Body of pancreas (tissue), 4 donors: ENCODE results near the gene ERLIN1. TPM values are rescaled to one million over a fixed set of nuclear protein-coding genes. Genes with fewer than 3 reads are reported as not detected.

ENCODE experiments used
- ATAC-seq: fragments of 150-250 bp; one replicate; pipeline ENCODE4 v1.9.1; 2016
- DNase-seq, 4 donors: peaks; one replicate each; pipeline ENCODE4 v3.0.0-alpha.2; 2019
- H3K27ac ChIP-seq, 4 donors: fragments of 200-600 bp; sonication (generic); 1 replicate in 3 of 4; 2 replicates in 1 of 4; pipeline versions ENCODE4 v1.5.1 to v1.6.1; 2016 to 2019; ENCODE audit warnings: mild to moderate bottlenecking in 1 of 4, mixed read lengths in 1 of 4, moderate library complexity in 1 of 4
- H3K27me3 ChIP-seq, 2 donors: fragments of 200-600 bp; sonication (generic); one replicate each; pipeline ENCODE4 v1.6.0; 2016; ENCODE audit warnings: mild to moderate bottlenecking in 1 of 2
- H3K36me3 ChIP-seq, 2 donors: fragments of 200-600 bp; sonication (generic); replicated peaks in 1 of 2; 2 replicates each; pipeline ENCODE4 v1.5.1; 2016; ENCODE audit warnings: low read depth in 2 of 2; ENCODE audit not compliant: insufficient read depth in 1 of 2
- H3K4me1 ChIP-seq: fragments of 200-600 bp; sonication (generic); one replicate; pipeline ENCODE4 v1.6.0; 2016
- H3K4me3 ChIP-seq, 2 donors: fragments of 200-600 bp; sonication (generic); 1 replicate in 1 of 2; 2 replicates in 1 of 2; pipeline ENCODE4 v1.5.1; 2016 to 2019
- H3K9me3 ChIP-seq, 3 donors: fragments of 200-600 bp; sonication (generic); 1 replicate in 2 of 3; 2 replicates in 1 of 3; pipeline ENCODE4 v1.5.1; 2016
- POLR2A ChIP-seq, 3 donors: fragments of 450-650 bp; IDR thresholded peaks; one replicate each; pipeline ENCODE4 v1.6.1; 2016; ENCODE audit warnings: antibody characterized with exemption in 3 of 3, mild to moderate bottlenecking in 2 of 3
- WGBS, 2 donors: methylation state at CpG; one replicate each; pipeline ENCODE4 v1.1.5; 2017; 5-methylcytosine and 5-hydroxymethylcytosine counted together
- intact Hi-C: fragments of 100-400 bp; cut with DNase I; formaldehyde crosslinking; loops from one replicate; pipeline ENCODE4 v1.15.1; 2023
- total RNA-seq, 2 donors: library from RNA; depleted of rRNA; stranded (reverse); fragments of >200 nt; gene quantifications; one replicate each; pipeline ENCODE4 v1.1.0, GENCODE V29; 2016
- TF ChIP-seq, protein P1 (sequence below), 7 experiments: fragments of 450-650 bp in 4 of 7; fragments of 200-600 bp in 3 of 7; sonication (generic) in 3 of 7; IDR thresholded peaks; one replicate each; pipeline ENCODE4 v1.5.1; 2016 to 2019; ENCODE audit warnings: antibody characterized with exemption in 7 of 7

Gene ERLIN1
- total RNA-seq, 2 donors from 2014 or later: 3.6 to 14.3 TPM

DNA sequence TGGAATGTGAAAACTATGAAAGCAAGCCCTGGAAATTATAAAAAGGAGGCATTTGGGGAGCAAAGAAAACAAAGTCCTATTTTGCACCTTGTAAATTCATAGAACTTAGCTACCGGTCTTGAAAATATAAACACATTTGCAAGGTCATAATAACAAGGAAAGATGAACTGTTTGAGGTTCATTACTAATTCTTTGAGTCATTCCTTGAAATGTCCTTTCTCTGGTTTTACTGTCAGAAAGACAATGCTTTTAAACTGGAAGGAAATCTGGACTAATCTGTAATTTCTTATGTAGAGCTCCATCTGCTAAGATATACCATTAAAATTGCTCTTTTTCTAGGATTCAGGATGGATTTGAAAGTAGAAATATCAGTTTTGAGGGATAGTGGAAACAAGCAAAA is 1.4 kb downstream of the ERLIN1 start:
- no peaks in the 10 kb centered on the region for H3K36me3 ChIP-seq
- H3K27me3 ChIP-seq: no peaks in the 10 kb centered on the region
- H3K9me3 ChIP-seq: no peaks in the 10 kb centered on the region
- no peak overlapping the region for H3K27ac ChIP-seq
- H3K4me3 ChIP-seq: no peak overlapping the region
- DNase-seq: no peak
- intact Hi-C loops: no loop called here
- WGBS, 2 donors: 38 to 53% methylated on average over 1 of the region's 1 CpG
- TF ChIP-seq, protein P1, sequence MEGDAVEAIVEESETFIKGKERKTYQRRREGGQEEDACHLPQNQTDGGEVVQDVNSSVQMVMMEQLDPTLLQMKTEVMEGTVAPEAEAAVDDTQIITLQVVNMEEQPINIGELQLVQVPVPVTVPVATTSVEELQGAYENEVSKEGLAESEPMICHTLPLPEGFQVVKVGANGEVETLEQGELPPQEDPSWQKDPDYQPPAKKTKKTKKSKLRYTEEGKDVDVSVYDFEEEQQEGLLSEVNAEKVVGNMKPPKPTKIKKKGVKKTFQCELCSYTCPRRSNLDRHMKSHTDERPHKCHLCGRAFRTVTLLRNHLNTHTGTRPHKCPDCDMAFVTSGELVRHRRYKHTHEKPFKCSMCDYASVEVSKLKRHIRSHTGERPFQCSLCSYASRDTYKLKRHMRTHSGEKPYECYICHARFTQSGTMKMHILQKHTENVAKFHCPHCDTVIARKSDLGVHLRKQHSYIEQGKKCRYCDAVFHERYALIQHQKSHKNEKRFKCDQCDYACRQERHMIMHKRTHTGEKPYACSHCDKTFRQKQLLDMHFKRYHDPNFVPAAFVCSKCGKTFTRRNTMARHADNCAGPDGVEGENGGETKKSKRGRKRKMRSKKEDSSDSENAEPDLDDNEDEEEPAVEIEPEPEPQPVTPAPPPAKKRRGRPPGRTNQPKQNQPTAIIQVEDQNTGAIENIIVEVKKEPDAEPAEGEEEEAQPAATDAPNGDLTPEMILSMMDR (IDR thresholded peaks at IDR 0.05): no peak
- no peak for TF ChIP-seq POLR2A (IDR thresholded peaks at IDR 0.05)
- peaks cover 33% of the 10 kb centered on the region for H3K4me1 ChIP-seq
- no peak for ATAC-seq

DNA sequence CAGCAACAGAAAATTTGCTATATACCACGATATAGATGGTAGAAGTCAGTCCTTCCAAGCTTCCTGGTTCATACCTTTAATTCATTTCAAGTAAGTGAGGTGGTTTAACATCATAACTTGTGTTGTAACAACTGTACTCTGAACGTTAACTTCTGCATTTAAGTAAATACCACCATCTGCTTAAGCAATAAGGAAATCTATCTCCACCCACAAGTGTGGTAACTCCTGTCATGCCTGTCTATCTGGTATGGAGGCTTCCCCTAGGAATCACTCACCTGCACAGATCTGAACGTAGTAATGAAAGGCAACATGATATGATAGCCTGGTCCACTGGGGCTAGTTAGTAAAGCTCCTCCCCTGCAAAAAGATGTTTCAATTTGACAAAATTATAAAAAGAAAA is 2.3 kb downstream of the ERLIN1 start:
- ATAC-seq (no peak), DNase-seq (no peak)
- H3K27ac ChIP-seq: peak overlapping the region in 1 of 4 donors; percentile 36
- no peaks in the 10 kb centered on the region for H3K27me3 ChIP-seq
- peaks cover 39% of the 10 kb centered on the region for H3K4me1 ChIP-seq
- no peaks in the 10 kb centered on the region for H3K9me3 ChIP-seq
- no peak for TF ChIP-seq POLR2A (IDR thresholded peaks at IDR 0.05)
- TF ChIP-seq, protein P1 (IDR thresholded peaks at IDR 0.05): no peak
- 44 to 50% methylated on average over 3 of the region's 3 CpGs for WGBS, 2 donors
- intact Hi-C loops: no loop called here
- H3K36me3 ChIP-seq: no peaks in the 10 kb centered on the region
- H3K4me3 ChIP-seq: no peak overlapping the region

DNA sequence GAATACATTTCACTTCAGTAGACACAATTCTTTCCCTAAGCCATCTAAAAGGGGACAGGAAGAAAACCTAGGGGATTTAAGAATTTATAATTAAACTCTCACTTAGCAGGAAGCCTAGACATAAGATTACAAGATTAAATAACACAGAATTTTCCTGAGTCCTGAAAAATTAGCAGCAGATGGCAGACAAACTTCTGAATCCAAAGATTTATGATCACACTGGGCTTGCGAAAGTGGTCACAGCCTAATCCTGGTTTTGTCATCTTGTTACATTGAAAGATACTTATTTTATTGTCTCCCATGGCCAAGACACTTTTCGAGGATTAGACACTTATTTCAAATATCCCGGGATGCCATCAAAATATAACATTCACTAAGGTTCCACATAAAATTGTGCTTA is 2.9 kb downstream of the ERLIN1 start:
- ATAC-seq (no peak), DNase-seq (no peak)
- TF ChIP-seq POLR2A (IDR thresholded peaks at IDR 0.05): no peak
- TF ChIP-seq, protein P1 (IDR thresholded peaks at IDR 0.05): no peak
- Histone ChIP-seq H3K9me3 (no peaks in the 10 kb centered on the region), H3K4me3 (no peak overlapping the region), H3K27me3 (no peaks in the 10 kb centered on the region), H3K36me3 (no peaks in the 10 kb centered on the region), H3K27ac (peak overlapping the region in 1 of 4 donors; percentile 36), H3K4me1 (peaks cover 39% of the 10 kb centered on the region)
- 68 to 80% methylated on average over 3 of the region's 3 CpGs for WGBS, 2 donors
- intact Hi-C loops: no loop called here

DNA sequence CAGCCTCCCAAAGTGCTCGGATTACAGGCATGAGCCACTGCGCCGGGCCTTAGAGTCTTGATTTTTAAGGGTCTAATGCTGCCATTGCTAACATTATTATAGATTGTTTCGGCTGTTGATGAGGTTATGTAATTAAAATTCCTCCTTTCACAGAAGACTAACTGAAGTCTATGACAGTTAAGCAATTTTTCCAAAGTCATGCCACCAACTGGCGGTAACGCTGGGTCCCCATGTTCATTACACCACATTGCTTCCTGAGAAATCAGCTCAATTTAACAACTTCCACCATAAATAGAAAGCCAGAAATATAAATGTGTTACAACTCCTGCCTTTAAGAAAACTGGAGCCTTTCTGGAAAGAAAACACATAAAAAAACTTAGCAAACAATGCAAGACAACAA is 3.5 kb downstream of the ERLIN1 start:
- intact Hi-C loops: no loop called here
- TF ChIP-seq, protein P1 (IDR thresholded peaks at IDR 0.05): no peak
- no peaks in the 10 kb centered on the region for H3K36me3 ChIP-seq
- H3K4me3 ChIP-seq: no peak overlapping the region
- 87 to 95% methylated on average over 6 of the region's 6 CpGs for WGBS, 2 donors
- no peaks in the 10 kb centered on the region for H3K9me3 ChIP-seq
- no peak overlapping the region for H3K27ac ChIP-seq
- ATAC-seq (no peak), DNase-seq (no peak)
- H3K27me3 ChIP-seq: no peaks in the 10 kb centered on the region
- H3K4me1 ChIP-seq: peaks cover 33% of the 10 kb centered on the region

DNA sequence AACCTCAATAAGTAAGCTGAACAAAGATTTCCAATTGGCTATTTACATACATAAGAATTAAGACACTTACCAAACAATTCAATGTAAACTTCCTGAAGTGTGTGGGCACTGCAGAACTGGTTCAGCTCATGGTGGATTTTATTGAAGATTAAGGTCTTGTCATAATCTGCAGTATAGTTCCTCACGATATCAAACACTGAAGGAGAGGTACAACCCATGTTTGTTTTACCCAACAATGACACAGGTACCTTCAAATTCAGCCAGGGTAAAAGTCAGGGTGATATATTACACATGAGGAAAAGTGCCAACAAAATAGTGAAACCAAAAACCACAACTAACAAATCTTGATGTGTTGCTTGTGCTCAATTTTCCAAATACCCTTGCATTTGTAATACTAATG is 10.0 kb downstream of the ERLIN1 start:
- TF ChIP-seq, protein P1 (IDR thresholded peaks at IDR 0.05): no peak
- TF ChIP-seq POLR2A (IDR thresholded peaks at IDR 0.05): no peak
- intact Hi-C loops: no loop called here
- Histone ChIP-seq H3K36me3 (no peaks in the 10 kb centered on the region), H3K27ac (peak overlapping the region in 2 of 4 donors; percentile 29 to 59), H3K4me3 (no peak overlapping the region), H3K4me1 (peaks cover 30% of the 10 kb centered on the region), H3K27me3 (no peaks in the 10 kb centered on the region), H3K9me3 (no peaks in the 10 kb centered on the region)
- WGBS, 2 donors: 19% methylated on average over 1 of the region's 1 CpG
- DNase-seq (no peak), ATAC-seq (no peak)
